HEK293T (cell line): ENCODE results near the gene ZSCAN5A.

Experiments
- CTCF ChIA-PET: fragments of 350-600 bp; formaldehyde crosslinking; extraction: SDS; loops from one replicate; lab custom pipeline; 2021; ENCODE audit warnings: antibody characterized with exemption, inconsistent platforms; lab: Yijun Ruan, JAX
- POLR2A ChIA-PET: fragments of 350-600 bp; formaldehyde crosslinking; extraction: SDS; loops from one replicate; lab custom pipeline; 2020; ENCODE audit warnings: antibody characterized with exemption, inconsistent platforms; lab: Yijun Ruan, JAX
- DNase-seq: peaks from one replicate; pipeline ENCODE4 v3.0.0; 2012; ENCODE audit warnings: mixed read lengths; ENCODE audit errors: extremely low spot score
- ARNT ChIP-seq: fragments of 450-650 bp; IDR thresholded peaks from 2 replicates; pipeline ENCODE4 v1.6.1; 2017; ENCODE audit warnings: mild to moderate bottlenecking
- BHLHE40 ChIP-seq: fragments of 450-650 bp; IDR thresholded peaks from 2 replicates; pipeline ENCODE4 v1.6.1; 2016; ENCODE audit warnings: mild to moderate bottlenecking, moderate library complexity, borderline replicate concordance
- CTBP1 ChIP-seq: fragments of 450-650 bp; IDR thresholded peaks from 2 replicates; pipeline ENCODE4 v1.6.1; 2016; ENCODE audit warnings: borderline replicate concordance
- ELF4 ChIP-seq: fragments of 450-650 bp; IDR thresholded peaks from 2 replicates; pipeline ENCODE4 v1.6.1; 2017; ENCODE audit warnings: antibody characterized with exemption
- FOXA1 ChIP-seq: fragments of 450-650 bp; IDR thresholded peaks from 2 replicates; pipeline ENCODE4 v1.6.1; 2016; ENCODE audit warnings: mild to moderate bottlenecking
- FOXK2 ChIP-seq: fragments of 450-650 bp; IDR thresholded peaks from 2 replicates; pipeline ENCODE4 v1.6.1; 2016; ENCODE audit warnings: mild to moderate bottlenecking
- FOXM1 ChIP-seq: fragments of 450-650 bp; IDR thresholded peaks from 2 replicates; pipeline ENCODE4 v1.6.1; 2017; ENCODE audit warnings: mild to moderate bottlenecking, borderline replicate concordance
- HDGF ChIP-seq: fragments of 450-650 bp; IDR thresholded peaks from 2 replicates; pipeline ENCODE4 v1.6.1; 2017; ENCODE audit warnings: antibody characterized with exemption, borderline replicate concordance
- L3MBTL2 ChIP-seq: fragments of 450-650 bp; conservative IDR thresholded peaks from 2 replicates; pipeline ENCODE4 v1.6.1; 2016; ENCODE audit warnings: mild to moderate bottlenecking
- LEF1 ChIP-seq: fragments of 450-650 bp; IDR thresholded peaks from 2 replicates; pipeline ENCODE4 v1.6.1; 2017; ENCODE audit warnings: mild to moderate bottlenecking, borderline replicate concordance
- NFRKB ChIP-seq: fragments of 450-650 bp; IDR thresholded peaks from 2 replicates; pipeline ENCODE4 v1.6.1; 2016; ENCODE audit warnings: mild to moderate bottlenecking, moderate library complexity
- PKNOX1 ChIP-seq: fragments of 450-650 bp; IDR thresholded peaks from 2 replicates; pipeline ENCODE4 v1.6.1; 2016
- SP1 ChIP-seq: fragments of 450-650 bp; IDR thresholded peaks from 2 replicates; pipeline ENCODE4 v1.6.1; 2017
- SUZ12 ChIP-seq: fragments of 450-650 bp; IDR thresholded peaks from 2 replicates; pipeline ENCODE4 v1.6.1; 2016; ENCODE audit warnings: mild to moderate bottlenecking
- TARDBP ChIP-seq: fragments of 450-650 bp; IDR thresholded peaks from 2 replicates; pipeline ENCODE4 v1.6.1; 2016
- ZNF384 ChIP-seq: fragments of 450-650 bp; IDR thresholded peaks from 2 replicates; pipeline ENCODE4 v1.6.1; 2016

ZSCAN5A gene

GRCh38 chr19:56314381-56315076 lies at the start of gene ZSCAN5A:
Gene ZSCAN5A, minus strand, starts transcription at chr19:56314839. Its CDS starts 89,793 bp downstream, at chr19:56225046.
- TF ChIP-seq HDGF, result no peak
- TF ChIP-seq SUZ12, result peak; percentile 77
- POLR2A ChIA-PET, result interaction anchor here (1.0 kb wide), 3 partner anchors 11 to 146 kb away, joined by 3 read pairs; no protein-coding TSS in a partner anchor
- CTCF ChIA-PET, result no interaction called here

GRCh38 chr19:56360841-56361240 lies 46.2 kb upstream of the ZSCAN5A start:
- DNase-seq, result no peak
- TF ChIP-seq L3MBTL2 (no peak), PKNOX1 (no peak)
- CTCF ChIA-PET, result no interaction called here
- POLR2A ChIA-PET, result no interaction called here

More at GRCh38 chr19:56314381-56315076, at the start of gene ZSCAN5A:
- DNase-seq, result peak; percentile 95

- no peak for DNase-seq
- ChIA-PET CTCF (no interaction called here), POLR2A (no interaction called here)
- TF ChIP-seq ELF4 (no peak), L3MBTL2 (no peak), FOXM1 (no peak), TARDBP (no peak), SUZ12 (no peak), FOXK2 (no peak), ZNF384 (no peak), NFRKB (no peak), CTBP1 (no peak), LEF1 (no peak), HDGF (no peak), PKNOX1 (no peak), FOXA1 (no peak), BHLHE40 (no peak), SP1 (no peak), ARNT (no peak)
These were observed 42.3 kb upstream of the ZSCAN5A start for GRCh38 chr19:56356944-56357343.

- no peak for TF ChIP-seq ZNF384
- TF ChIP-seq SUZ12, result no peak
- no peak for TF ChIP-seq ELF4
- TF ChIP-seq CTBP1, result no peak
- no peak for TF ChIP-seq FOXK2
- CTCF ChIA-PET, result no interaction called here
- POLR2A ChIA-PET, result no interaction called here
- DNase-seq, result no peak
These were observed 40.9 kb upstream of the ZSCAN5A start for GRCh38 chr19:56355517-56355916.

GRCh38 chr19:56351208-56351607 lies 36.6 kb upstream of the ZSCAN5A start:
- ChIA-PET POLR2A (no interaction called here), CTCF (no interaction called here)
- TF ChIP-seq TARDBP, result no peak
- DNase-seq, result no peak

- TF ChIP-seq PKNOX1, result no peak
- TF ChIP-seq L3MBTL2, result no peak
- TF ChIP-seq BHLHE40, result no peak
- no peak for TF ChIP-seq NFRKB
- no peak for TF ChIP-seq FOXM1
- TF ChIP-seq TARDBP, result no peak
- TF ChIP-seq HDGF, result no peak
- POLR2A ChIA-PET, result no interaction called here
- CTCF ChIA-PET, result no interaction called here
- no peak for DNase-seq
These were observed 35.9 kb upstream of the ZSCAN5A start for GRCh38 chr19:56350416-56351045.

GRCh38 chr19:56348289-56348877 lies 33.7 kb upstream of the ZSCAN5A start:
- no peak for DNase-seq
- ChIA-PET CTCF (interaction anchor here (0.7 kb wide), 1 partner anchor 26 kb away, joined by 3 read pairs; no protein-coding TSS in a partner anchor), POLR2A (interaction anchor here (1.0 kb wide), 1 partner anchor 33 kb away, joined by 3 read pairs; no protein-coding TSS in a partner anchor)
- no peak for TF ChIP-seq TARDBP
- TF ChIP-seq SUZ12, result no peak
- TF ChIP-seq HDGF, result no peak
- no peak for TF ChIP-seq L3MBTL2
- no peak for TF ChIP-seq CTBP1
- TF ChIP-seq ARNT, result no peak
- no peak for TF ChIP-seq FOXM1
- no peak for TF ChIP-seq BHLHE40
- TF ChIP-seq PKNOX1, result no peak
- TF ChIP-seq SP1, result no peak
- TF ChIP-seq FOXK2, result no peak
- no peak for TF ChIP-seq FOXA1
- no peak for TF ChIP-seq ZNF384
- TF ChIP-seq LEF1, result no peak
- no peak for TF ChIP-seq NFRKB
- no peak for TF ChIP-seq ELF4
